Astrocyte of the cerebellum (primary cell): ENCODE results near the gene CCDC136.
A peak's percentile ranks its signal among the peaks of the same experiment; 100 is the strongest.

ENCODE experiments used
- DNase-seq: peaks from one replicate; pipeline ENCODE4 v3.0.0-alpha.2; 2011; ENCODE audit warnings: low read depth
- H3K4me3 ChIP-seq: 2 replicates; pipeline ENCODE4 v1.5.1; 2011; ENCODE audit warnings: mild to moderate bottlenecking, low read depth, low read length, moderate library complexity
- CTCF ChIP-seq: IDR thresholded peaks from 2 replicates; pipeline ENCODE4 v1.5.1; 2012; ENCODE audit warnings: low read length, low read depth, moderate library complexity, mild to moderate bottlenecking; ENCODE audit errors: missing control alignments
- in situ Hi-C: cut with HindIII; loops from 2 replicates; pipeline ENCODE4 v1.10.0; 2017; ENCODE audit warnings: low sequenced_read_pairs

The CCDC136 gene

GRCh38 chr7:128794020-128794419, 2.3 kb downstream of the CCDC136 start:
- in situ Hi-C loops = no loop called here
- no peak for TF ChIP-seq CTCF
- no peak overlapping the region for H3K4me3 ChIP-seq
- DNase-seq = no peak

GRCh38 chr7:128794436-128794835, 2.7 kb downstream of the CCDC136 start:
- H3K4me3 ChIP-seq = no peak overlapping the region
- no peak for DNase-seq
- no peak for TF ChIP-seq CTCF
- in situ Hi-C loops = no loop called here

- in situ Hi-C loops = no loop called here
- no peak for DNase-seq
- H3K4me3 ChIP-seq = no peak overlapping the region
- no peak for TF ChIP-seq CTCF
These were observed 3.4 kb downstream of the CCDC136 start for GRCh38 chr7:128795129-128795528.

GRCh38 chr7:128796327-128796726, 4.6 kb downstream of the CCDC136 start:
- in situ Hi-C loops = no loop called here
- peak; percentile 81 for DNase-seq
- H3K4me3 ChIP-seq = no peak overlapping the region
- TF ChIP-seq CTCF = no peak

GRCh38 chr7:128799451-128799850, 7.7 kb downstream of the CCDC136 start:
- H3K4me3 ChIP-seq = no peak overlapping the region
- in situ Hi-C loops = no loop called here
- no peak for TF ChIP-seq CTCF
- DNase-seq = no peak

- no peak for TF ChIP-seq CTCF
- in situ Hi-C loops = no loop called here
- no peak for DNase-seq
- H3K4me3 ChIP-seq = no peak overlapping the region
These were observed 8.8 kb downstream of the CCDC136 start for GRCh38 chr7:128800567-128800966.

- in situ Hi-C loops = no loop called here
- no peak for DNase-seq
- TF ChIP-seq CTCF = no peak
- no peak overlapping the region for H3K4me3 ChIP-seq
These were observed 9.2 kb downstream of the CCDC136 start for GRCh38 chr7:128801003-128801402.
